ENCODE measurements around the gene PSTPIP2. TPM values are rescaled to one million over a fixed set of nuclear protein-coding genes. Genes with fewer than 3 reads are reported as not detected.

PSTPIP2 gene
- total RNA-seq (2014; rRNA removed; shearing (Covaris generic)) = 2.8 and 3.8 TPM in 2 replicates
- polyA plus RNA-seq (2016; fragmentation: Nextera tagmentation; extraction: Ambion mirVana) = 6.4 and 6.7 TPM in 2 replicates

GRCh38 chr18:46071653-46072375, at the start of gene PSTPIP2:
PSTPIP2 (minus strand) TSS chr18:46072260; CDS start chr18:46072188, 72 bp downstream.
- Histone ChIP-seq H3K36me3 (ENCODE audit: low read depth) (no peaks in the 10 kb centered on the region), H3K27me3 (replicated peaks; ENCODE audit: insufficient read depth) (no peaks in the 10 kb centered on the region), H3K4me3 (peak within 1 kb of the TSS; percentile 85), H3F3A (ENCODE audit: insufficient read depth) (peaks cover 22% of the 10 kb centered on the region), H3K9ac (peak within 1 kb of the TSS; percentile 76), H3K27ac (no peak within 1 kb of the TSS), H3K4me1 (ENCODE audit: insufficient read depth) (0 out of 2 replicates have a peak, but pooled peaks cover 3% of the 10 kb centered on the region), H3K9me3 (ENCODE audit: low read depth) (no peaks in the 10 kb centered on the region), H3K9me2 (ENCODE audit: insufficient read depth) (no peaks in the 10 kb centered on the region), H3K79me2 (ENCODE audit: insufficient read depth) (peaks cover 10% of the 10 kb centered on the region; the same call in 1 of the 2 replicates), H3K4me2 (ENCODE audit: unreplicated experiment) (peak within 1 kb of the TSS; percentile 95), H2AFZ (peak within 1 kb of the TSS; percentile 88), H4K20me1 (ENCODE audit: insufficient read depth) (no peaks in the 10 kb centered on the region)
- DNase-seq = peak; percentile 88
- no peak for TF ChIP-seq EZH2phosphoT487 (IDR thresholded peaks at IDR 0.05; ENCODE audit: insufficient read depth, low read depth)
- no peak for TF ChIP-seq EZH2 (IDR thresholded peaks at IDR 0.05; ENCODE audit: insufficient read depth, poor library complexity, severe bottlenecking)
- 1 to 3% methylated on average over 56 to 58 of the region's 75 CpGs for WGBS, 2 experiments (ENCODE audit: low coverage in 1 of 2, low lambda C conversion rate in 2 of 2, missing lambda C conversion rate in 2 of 2)
- in situ Hi-C loops (cut with MboI) = loop anchor here (10.0 kb wide), 1 partner anchor 397 kb away; no protein-coding TSS in a partner anchor

DNA sequence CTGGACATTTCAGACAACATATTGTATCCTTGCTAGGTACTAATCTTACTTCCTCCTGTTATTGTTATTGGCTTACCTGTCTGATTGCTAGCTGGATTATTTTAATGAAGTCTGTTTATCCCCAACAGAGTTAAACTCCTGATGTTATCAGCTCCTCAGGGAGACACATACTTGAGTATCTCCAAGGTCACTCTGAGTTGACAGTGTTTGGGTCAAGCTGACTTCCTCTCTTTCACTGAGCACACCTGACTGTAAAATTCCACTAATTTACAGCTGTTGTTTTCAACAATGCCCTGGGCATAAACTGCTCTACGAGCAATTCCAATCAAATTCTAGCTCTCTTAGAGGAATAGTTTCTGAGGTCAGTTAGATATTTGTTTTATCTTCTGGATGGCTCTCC, 41.7 kb upstream of the PSTPIP2 start:
- H3K9me2 ChIP-seq (ENCODE audit: insufficient read depth) = no peaks in the 10 kb centered on the region
- peaks cover 7% of the 10 kb centered on the region; the same call in 1 of the 2 replicates for H3K79me2 ChIP-seq (ENCODE audit: insufficient read depth)
- TF ChIP-seq EZH2phosphoT487 (IDR thresholded peaks at IDR 0.05; ENCODE audit: insufficient read depth, low read depth) (no peak), EZH2 (IDR thresholded peaks at IDR 0.05; ENCODE audit: insufficient read depth, poor library complexity, severe bottlenecking) (no peak)
- H3K4me2 ChIP-seq (ENCODE audit: unreplicated experiment) = no peak overlapping the region
- no peak overlapping the region for H2AFZ ChIP-seq
- H3F3A ChIP-seq (ENCODE audit: insufficient read depth) = no peaks in the 10 kb centered on the region
- H3K4me1 ChIP-seq (ENCODE audit: insufficient read depth) = no peaks in the 10 kb centered on the region
- WGBS, 2 experiments (ENCODE audit: low coverage in 1 of 2, low lambda C conversion rate in 2 of 2, missing lambda C conversion rate in 2 of 2) = 93 to 100% methylated on average over 1 of the region's 1 CpG
- no peaks in the 10 kb centered on the region for H3K27me3 ChIP-seq (replicated peaks; ENCODE audit: insufficient read depth)
- H3K9ac ChIP-seq = no peak overlapping the region
- H3K9me3 ChIP-seq (ENCODE audit: low read depth) = no peaks in the 10 kb centered on the region
- peaks cover 7% of the 10 kb centered on the region for H3K36me3 ChIP-seq (ENCODE audit: low read depth)
- no peak overlapping the region for H3K27ac ChIP-seq
- in situ Hi-C loops (cut with MboI) = no loop called here
- no peaks in the 10 kb centered on the region for H4K20me1 ChIP-seq (ENCODE audit: insufficient read depth)
- DNase-seq = no peak
- no peak overlapping the region for H3K4me3 ChIP-seq

DNA sequence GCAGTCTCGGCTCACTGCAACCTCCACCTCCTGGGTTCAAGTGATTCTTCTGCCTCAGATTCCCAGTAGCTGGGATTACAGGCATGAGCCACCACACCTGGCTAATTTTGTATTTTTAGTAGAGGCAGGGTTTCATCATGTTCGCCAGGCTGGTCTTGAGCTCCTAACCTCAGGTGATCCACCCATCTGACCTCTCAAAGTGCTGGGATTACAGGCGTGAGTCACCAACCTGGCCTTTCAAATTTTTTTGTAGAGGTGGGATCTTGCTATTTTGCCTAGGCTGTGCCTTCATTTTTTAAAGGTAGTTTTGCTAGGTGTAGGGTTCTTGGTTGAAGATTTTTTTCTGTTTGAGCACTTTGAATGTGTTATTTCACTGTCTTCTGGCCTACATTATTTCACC, 38.3 kb upstream of the PSTPIP2 start:
- DNase-seq = no peak
- no peaks in the 10 kb centered on the region for H3F3A ChIP-seq (ENCODE audit: insufficient read depth)
- in situ Hi-C loops (cut with MboI) = no loop called here
- H3K4me2 ChIP-seq (ENCODE audit: unreplicated experiment) = no peak overlapping the region
- H2AFZ ChIP-seq = no peak overlapping the region
- H3K27me3 ChIP-seq (replicated peaks; ENCODE audit: insufficient read depth) = no peaks in the 10 kb centered on the region
- H3K27ac ChIP-seq = no peak overlapping the region
- no peaks in the 10 kb centered on the region for H3K9me3 ChIP-seq (ENCODE audit: low read depth)
- H3K9ac ChIP-seq = no peak overlapping the region
- TF ChIP-seq EZH2phosphoT487 (IDR thresholded peaks at IDR 0.05; ENCODE audit: insufficient read depth, low read depth) (no peak), EZH2 (IDR thresholded peaks at IDR 0.05; ENCODE audit: insufficient read depth, poor library complexity, severe bottlenecking) (no peak)
- H4K20me1 ChIP-seq (ENCODE audit: insufficient read depth) = no peaks in the 10 kb centered on the region
- peaks cover 11% of the 10 kb centered on the region for H3K36me3 ChIP-seq (ENCODE audit: low read depth)
- H3K4me1 ChIP-seq (ENCODE audit: insufficient read depth) = no peaks in the 10 kb centered on the region
- no peaks in the 10 kb centered on the region for H3K9me2 ChIP-seq (ENCODE audit: insufficient read depth)
- WGBS, 2 experiments (ENCODE audit: low coverage in 1 of 2, low lambda C conversion rate in 2 of 2, missing lambda C conversion rate in 2 of 2) = 97 to 100% methylated on average over 3 of the region's 3 CpGs
- no peak overlapping the region for H3K4me3 ChIP-seq
- peaks cover 31% of the 10 kb centered on the region for H3K79me2 ChIP-seq (ENCODE audit: insufficient read depth)

GRCh38 chr18:46109386-46109785, 37.3 kb upstream of the PSTPIP2 start:
- H3K4me1 ChIP-seq (ENCODE audit: insufficient read depth) = no peaks in the 10 kb centered on the region; the same call in 1 of the 2 replicates
- no peaks in the 10 kb centered on the region for H3K27me3 ChIP-seq (replicated peaks; ENCODE audit: insufficient read depth)
- peaks cover 37% of the 10 kb centered on the region for H3K79me2 ChIP-seq (ENCODE audit: insufficient read depth)
- TF ChIP-seq EZH2 (IDR thresholded peaks at IDR 0.05; ENCODE audit: insufficient read depth, poor library complexity, severe bottlenecking) (no peak), EZH2phosphoT487 (IDR thresholded peaks at IDR 0.05; ENCODE audit: insufficient read depth, low read depth) (no peak)
- H3K4me3 ChIP-seq = no peak overlapping the region
- no peak overlapping the region for H2AFZ ChIP-seq
- H4K20me1 ChIP-seq (ENCODE audit: insufficient read depth) = no peaks in the 10 kb centered on the region
- H3K4me2 ChIP-seq (ENCODE audit: unreplicated experiment) = no peak overlapping the region
- H3K9me3 ChIP-seq (ENCODE audit: low read depth) = no peaks in the 10 kb centered on the region
- H3F3A ChIP-seq (ENCODE audit: insufficient read depth) = peaks cover 8% of the 10 kb centered on the region; the same call in 1 of the 2 replicates
- WGBS, 2 experiments (ENCODE audit: low coverage in 1 of 2, low lambda C conversion rate in 2 of 2, missing lambda C conversion rate in 2 of 2) = 95 to 98% methylated on average over 5 of the region's 5 CpGs
- in situ Hi-C loops (cut with MboI) = no loop called here
- no peak overlapping the region for H3K9ac ChIP-seq
- H3K9me2 ChIP-seq (ENCODE audit: insufficient read depth) = no peaks in the 10 kb centered on the region
- no peak for DNase-seq
- H3K36me3 ChIP-seq (ENCODE audit: low read depth) = peaks cover 11% of the 10 kb centered on the region
- no peak overlapping the region for H3K27ac ChIP-seq
